ENCODE measurements around the gene ELOVL7. TPM values are rescaled to one million over a fixed set of nuclear protein-coding genes. Genes with fewer than 3 reads are reported as not detected.
"Not testable (repeated sequence)": the region's sequence is repeated elsewhere in the genome, so short reads cannot be mapped to it uniquely, and the experiment has no call there.

Gene ELOVL7
- total RNA-seq, 1 donor from 2014 or later, result 12.9 TPM

DNA sequence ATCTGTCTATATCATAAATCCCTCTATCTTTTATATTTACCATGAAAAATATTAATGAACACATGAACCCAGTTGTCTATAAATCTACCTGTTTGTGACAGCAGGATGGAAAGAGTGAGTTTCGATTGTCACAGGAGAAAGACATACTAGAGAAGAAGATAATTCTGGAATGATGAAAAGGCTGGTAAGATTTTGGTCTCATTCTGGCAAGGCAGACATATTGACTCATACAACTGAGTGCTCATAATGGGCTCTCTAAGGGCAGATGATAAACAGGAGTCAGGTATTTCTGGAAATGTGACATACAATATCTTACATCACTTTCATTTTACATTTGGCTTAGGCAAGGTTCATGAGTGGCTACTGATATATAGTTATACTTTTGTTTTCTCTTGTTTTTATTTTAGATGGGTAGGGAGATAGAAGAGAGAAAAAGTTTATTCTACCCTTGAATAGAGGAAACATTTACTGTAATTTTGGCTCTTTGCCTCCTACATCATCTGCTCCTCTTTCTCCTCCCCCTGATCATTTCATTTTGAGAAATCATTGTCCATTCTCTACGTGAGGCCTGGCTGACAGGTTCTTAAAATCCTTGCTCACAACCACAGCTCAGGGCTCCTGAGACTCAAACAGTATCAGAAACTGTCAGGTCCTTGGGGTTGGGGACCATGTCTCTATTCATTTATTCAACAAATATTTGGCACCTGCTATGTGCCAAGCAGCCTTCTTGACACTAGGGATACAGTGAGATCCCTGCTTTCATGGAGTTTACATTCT lies 14.4 kb downstream of the ELOVL7 start:
- DNase-seq, result no peak

DNA sequence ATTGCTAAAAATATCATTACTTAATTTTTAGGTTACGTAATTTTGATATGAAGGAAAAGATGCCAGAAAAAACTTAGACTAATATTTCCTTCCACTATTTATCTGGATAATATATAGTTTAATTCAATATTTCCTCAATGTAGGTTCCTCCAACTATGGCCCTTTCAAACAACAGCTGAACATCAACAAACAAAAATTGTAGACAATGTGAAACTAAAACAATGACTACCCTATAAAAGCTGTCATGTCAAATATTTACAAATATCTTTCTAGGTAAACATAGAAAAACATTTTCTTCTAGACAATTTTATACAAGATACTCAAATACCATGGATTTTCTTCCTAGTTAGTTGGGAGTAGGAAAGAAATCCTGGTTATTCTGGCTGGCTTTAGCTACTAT lies 16.9 kb downstream of the ELOVL7 start:
- no peak for DNase-seq

DNA sequence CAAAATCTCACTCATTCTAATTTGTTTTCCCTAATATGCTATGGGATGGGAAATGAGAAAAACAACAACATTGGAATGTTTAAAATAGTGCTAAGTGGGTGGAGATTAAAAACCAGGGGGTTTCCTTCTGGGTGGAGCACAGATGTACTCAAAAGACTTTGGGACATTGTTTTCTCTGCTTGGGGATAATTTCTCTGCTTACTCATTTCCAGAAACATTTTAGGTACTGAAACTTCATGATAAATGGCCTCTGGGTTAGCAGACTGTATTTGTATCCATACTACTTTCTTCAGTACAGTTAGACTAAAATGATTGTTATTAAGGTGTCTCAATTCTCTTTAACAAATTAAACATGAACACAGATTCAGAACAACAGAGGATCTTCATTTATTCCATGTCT lies 17.4 kb downstream of the ELOVL7 start:
- no peak for DNase-seq

DNA sequence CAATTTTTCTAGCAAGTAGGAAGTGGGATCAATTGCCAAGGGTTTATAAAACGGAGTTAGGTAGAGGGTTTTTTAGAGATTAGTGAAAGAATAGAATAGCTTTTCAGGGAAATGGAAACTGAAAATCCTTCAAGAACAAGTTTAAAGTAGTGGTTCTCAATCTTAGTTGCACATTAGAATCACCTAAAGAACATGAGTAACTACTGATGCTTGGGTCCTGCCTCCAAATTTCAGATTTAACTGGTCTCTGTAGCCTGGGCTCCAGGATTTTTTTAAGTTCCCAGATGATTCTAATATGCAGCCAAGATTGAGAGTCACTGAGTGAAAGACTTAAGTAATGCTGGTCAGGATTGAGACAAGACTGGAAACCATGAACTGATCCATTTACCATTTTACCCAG lies 20.5 kb downstream of the ELOVL7 start:
- DNase-seq, result no peak

DNA sequence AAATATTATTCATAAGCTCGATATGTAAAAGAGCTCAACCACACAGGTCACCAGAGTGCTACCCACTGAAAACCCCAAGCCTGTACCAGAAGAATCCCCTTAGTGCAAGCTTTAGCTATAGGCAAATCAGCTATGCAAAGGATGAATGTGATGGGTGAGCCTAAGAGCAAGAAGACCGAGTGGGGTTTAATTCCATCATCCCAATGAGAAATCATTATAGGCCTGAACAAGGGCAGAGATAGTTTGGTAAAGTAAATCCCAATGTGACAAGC lies 21.8 kb downstream of the ELOVL7 start:
- DNase-seq, result no peak

DNA sequence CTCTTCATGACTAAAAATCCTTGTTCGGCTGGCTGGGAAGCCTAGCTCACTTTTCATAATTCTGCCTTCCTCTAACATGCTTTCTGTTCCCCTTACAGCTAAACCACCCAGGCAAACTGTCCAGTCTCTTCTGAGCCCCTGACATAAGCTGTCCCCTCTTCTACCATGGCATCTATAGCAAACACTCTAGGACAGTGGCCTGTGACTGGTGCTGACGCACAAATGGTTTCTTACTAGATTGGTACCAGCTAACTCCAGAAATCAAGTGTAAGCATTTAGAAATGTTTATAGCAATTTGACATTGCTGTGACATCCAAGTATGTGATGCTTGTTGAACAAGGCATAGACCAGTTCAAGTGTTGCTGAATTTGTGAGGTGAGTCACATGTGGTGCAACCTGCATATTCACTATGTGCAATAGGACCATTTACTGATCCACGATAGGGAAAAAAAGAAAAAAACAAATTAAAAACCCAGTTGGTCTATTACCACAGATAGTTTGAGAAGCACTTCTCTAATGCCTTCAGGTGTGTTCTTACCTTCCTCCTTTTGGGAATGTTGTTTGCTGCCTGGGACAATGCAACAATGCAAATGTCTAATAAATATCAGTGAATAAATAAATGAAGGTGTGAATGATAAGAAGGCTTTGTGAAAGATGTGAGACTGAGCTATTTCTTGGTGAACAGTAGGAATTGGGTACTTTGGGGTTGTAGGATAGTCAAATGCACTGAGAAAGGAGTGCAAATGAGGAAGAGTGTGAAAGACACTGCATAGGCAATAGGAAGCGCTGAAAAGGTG lies 22.4 kb downstream of the ELOVL7 start:
- no peak for DNase-seq

DNA sequence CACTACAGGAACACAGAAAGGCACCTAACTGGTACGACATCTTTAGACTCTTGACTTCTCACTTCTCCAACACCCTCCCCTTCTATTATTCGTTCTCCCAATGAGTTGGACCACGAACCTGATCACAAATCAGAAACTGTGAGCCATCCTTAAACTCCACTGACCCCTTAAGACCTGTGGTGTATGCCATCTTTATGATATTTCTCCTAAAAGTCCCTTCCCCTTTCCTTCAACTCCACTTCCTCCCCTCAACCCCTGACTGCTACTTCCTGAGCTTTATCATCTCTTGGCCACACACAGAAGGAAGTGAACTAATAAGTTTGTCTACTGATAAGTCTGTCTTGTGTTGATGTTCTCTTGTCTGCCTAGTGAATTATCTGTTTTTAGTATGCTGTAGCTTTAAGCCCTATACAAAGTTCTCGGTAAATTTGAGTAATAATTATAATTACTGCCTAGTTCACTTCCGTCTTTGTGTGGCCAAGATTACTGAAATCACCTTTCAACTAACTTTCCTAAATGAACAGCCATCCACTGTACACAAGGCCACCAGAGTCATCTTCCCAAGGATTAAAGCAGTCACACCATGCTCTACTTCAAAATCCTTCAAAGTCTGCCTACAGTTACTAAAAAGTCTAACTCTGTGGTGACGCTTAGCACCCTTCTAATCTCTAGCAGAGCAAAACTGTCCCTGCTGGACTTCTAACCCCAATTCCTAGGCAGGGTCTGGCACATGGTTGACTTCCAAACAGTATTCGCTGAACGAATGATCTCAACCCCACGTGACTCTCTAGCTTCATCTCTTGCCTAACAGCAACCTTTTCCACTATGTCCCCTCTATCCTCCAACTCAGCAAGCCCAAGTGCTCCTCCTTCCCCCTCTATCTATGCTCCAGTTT lies 23.2 kb downstream of the ELOVL7 start:
- DNase-seq, result no peak

DNA sequence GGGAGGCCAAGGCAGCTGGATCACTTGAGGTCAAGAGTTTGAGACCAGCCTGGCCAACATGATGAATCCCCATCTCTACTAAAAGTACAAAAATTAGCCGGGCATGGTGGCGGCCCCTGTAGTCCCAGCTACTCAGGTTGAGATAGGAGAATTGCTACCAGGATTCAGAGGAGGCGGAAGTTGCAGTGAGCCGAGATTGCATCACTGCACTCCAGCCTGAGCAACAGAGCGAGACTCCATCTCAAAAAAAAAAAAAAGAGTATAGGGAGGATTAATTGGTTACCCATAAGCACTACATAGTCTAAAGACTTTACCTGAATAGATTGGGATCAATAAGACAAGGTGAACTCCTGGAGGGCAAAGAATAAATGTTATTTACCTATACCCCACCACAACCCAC lies 27.9 kb downstream of the ELOVL7 start:
- DNase-seq, result not testable (repeated sequence)

DNA sequence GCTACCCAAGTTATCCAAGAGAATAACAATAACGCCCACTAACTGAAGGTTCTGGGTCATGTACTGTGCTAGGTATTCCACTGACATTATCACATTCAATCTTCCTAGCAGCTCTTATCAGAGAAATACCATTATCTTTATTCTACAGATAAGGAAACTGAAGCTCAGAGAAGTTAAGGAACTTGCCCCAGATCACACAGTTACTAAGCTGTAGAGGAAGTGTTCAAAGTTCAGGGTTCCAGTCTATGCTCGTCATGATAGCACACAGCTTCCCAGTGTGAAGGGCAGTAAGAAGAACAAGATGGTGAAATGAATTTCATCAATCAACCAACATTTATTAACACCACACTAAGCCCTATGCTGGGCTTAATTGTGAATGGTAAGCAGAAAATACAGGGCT lies 29.6 kb downstream of the ELOVL7 start:
- no peak for DNase-seq

DNA sequence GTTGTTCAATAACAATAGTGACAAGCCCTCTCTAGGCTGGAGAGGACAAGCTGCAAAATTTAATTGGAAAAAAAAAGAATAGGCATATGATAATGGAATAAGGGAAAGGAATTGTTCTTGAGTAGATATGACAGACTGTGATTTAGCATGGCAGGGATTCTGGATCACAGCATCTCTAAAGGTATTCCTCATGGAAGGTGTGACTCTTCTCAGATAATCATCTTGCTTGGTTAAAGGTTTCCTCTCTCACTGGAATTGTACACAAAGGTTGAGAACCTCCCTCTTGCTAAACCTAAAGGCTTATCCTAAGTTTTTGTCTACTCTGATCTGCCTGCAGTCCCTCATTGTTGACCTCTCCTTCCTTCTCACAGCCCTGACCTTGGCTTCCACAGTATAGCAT lies 31.6 kb downstream of the ELOVL7 start:
- DNase-seq, result no peak

DNA sequence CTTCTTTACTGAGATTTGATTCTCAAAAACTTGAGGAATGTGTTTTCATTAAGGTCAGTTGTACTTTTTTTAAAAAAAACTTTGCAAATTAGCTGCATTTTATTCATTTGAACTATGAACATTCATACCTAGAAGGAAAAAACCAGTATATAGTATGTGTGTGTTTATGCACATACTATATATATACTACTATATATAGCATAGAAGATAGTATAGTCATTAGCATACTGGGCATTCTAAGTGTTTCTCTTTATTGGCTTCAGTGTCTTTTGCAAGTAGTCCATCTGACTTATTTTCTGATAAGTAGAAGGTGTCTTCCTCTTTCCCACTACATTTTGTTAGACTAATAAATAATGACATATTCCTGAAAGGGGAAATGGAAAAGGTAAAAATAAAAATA lies 33.0 kb downstream of the ELOVL7 start:
- DNase-seq, result no peak

DNA sequence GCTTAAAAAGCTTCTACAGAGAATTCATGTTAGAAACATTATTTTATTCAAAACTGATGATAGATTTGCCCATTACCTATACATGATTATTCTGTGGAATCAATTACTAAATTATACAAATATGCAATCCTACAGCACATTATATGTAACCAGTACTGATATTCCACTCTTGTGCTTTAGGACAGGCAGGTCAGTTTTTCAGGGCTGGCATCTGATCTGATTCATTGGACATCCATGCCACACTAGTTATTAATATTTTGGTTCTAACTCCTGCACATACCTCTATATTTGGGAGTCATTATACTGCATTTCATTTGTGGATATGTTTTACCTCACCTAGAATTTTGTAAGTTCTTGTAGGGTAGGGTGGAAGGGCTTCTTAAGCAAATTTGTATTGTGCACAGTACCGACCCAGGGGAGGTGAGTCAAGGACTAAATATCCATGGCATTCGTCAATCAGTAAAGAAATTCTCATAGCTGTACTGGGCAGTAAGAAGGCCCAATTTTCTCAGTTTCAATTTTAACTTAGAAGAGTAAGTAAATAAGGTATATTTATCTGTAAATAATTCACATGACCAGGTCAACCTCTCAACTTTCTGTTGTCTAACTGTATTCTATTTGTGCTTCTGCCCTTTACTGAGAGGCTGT lies 33.5 kb downstream of the ELOVL7 start:
- no peak for DNase-seq

DNA sequence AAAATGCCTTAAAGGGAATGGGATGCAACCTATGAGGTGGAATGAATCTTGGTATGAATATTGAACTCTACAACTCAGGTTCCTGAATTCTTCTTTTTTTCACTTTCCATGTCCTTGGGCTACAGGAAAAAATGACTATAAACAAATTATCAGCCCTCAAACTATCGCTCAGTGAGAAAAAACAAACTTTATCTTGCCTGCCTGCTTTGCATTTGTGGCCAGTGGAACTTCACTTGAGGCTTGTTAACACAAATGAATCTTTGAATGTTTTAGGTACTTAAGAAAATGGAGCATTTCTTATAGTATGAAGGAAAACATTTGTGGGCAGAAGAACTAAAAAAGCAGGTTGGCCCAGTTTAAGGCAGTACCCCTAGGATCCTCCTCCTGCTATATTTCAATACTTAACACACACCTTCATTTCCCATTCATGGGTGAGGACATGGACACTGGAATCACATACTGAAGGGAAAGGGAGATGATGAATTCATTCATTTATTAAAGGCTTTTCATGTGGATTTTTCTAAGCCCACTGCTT lies 34.1 kb downstream of the ELOVL7 start:
- no peak for DNase-seq

DNA sequence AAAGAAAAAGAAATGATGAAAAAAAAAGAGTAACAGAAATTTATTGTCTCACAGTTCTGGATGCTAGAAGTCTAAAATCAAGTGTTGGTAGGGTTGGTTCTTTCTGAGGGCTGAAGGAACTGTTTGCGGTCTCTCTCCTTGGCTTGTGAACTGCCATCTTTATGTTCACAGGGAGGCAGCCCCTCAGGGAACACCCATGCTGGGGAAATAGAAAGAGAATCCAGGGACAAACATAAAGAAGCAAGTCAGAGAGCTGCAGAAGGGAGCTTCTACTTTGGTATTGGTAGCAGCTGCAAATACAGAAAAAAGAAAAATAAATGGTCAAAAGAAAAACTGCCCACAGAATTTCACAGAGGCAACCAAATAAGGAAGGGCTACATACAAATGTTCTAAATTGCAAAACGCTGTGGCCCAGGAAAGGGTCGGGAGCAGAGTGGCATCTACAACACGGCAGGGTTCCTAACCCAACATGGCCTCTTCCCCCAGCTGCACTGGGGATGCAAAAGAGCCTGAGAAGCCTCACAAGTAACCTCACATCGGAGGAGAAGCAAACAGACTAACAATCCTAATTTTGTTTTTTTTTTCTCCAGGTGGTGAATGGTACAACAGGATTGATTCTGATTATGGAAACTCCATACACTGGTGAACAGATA lies 37.4 kb downstream of the ELOVL7 start:
- DNase-seq, result no peak

DNA sequence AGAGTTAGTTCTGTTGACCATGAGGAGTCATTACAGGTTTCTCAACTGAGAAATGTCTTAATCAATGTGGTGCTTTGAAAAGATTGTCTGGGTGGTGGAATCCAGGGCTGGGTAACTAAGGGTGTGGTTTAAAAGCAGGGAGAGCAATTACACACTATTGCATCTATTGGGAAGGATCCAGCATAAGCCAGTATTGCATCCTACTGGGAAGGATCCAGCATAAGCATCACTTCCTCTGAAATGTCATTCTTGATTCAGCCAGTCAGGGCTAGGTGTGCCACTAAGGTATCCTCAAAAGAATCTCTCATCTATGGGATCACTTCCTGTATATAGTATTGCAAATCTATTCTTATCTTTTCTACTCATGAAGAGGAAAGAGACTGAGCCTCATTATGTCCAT lies 38.6 kb downstream of the ELOVL7 start:
- no peak for DNase-seq

DNA sequence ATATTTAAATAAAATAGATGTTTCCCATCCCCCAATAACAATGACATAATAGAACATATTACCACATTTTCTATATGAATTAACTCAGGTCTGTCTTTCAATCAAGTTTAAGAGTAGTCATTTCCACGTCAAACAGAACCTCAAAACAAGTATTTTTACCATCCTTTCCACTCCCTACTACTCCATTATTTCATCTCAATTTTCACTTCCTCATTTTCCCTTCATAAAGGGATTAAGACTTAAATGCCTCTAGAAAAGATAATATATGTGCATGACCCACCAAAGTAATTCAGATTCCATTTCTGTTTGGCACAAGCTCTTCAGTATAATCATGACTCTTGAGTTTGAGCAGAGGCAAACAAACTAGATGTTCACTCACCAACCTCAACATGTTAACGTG lies 40.4 kb downstream of the ELOVL7 start:
- no peak for DNase-seq

DNA sequence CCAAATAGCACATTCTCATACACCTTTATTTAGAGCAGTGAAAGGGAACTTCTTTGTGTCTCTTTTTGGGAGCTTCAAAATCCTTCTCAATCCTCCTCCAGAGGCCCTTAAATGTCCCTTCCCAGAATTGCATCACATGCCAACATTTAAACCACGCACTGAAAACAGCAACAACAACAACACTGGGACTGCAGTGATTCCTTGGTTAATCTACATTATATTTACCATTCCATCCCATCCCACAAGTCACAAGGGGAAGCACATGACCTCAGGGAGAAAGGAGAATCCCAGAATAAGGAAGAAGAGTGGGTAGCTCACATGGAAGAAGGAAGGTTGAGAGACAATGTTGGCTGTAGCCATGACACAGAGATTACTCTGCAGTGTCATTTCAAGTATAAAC lies 41.1 kb downstream of the ELOVL7 start:
- no peak for DNase-seq

DNA sequence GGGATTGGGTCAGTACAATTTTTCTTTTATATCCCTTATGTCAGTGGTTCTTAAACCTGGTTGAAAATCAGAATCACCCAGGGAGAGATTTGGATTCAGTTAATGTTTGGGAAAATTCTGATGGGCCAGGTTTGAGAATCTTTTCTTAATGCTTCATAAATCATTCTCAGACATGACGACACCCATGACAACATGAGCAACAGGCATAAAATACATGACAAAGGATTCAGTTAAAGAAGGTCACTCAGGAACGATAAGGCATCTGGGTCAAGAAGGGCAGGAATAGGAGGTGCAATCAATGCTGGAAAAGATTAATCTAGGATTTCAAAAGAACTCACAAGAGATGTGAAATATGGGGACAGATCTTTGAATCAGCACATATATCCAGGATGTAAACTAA lies 41.8 kb downstream of the ELOVL7 start:
- DNase-seq, result no peak

DNA sequence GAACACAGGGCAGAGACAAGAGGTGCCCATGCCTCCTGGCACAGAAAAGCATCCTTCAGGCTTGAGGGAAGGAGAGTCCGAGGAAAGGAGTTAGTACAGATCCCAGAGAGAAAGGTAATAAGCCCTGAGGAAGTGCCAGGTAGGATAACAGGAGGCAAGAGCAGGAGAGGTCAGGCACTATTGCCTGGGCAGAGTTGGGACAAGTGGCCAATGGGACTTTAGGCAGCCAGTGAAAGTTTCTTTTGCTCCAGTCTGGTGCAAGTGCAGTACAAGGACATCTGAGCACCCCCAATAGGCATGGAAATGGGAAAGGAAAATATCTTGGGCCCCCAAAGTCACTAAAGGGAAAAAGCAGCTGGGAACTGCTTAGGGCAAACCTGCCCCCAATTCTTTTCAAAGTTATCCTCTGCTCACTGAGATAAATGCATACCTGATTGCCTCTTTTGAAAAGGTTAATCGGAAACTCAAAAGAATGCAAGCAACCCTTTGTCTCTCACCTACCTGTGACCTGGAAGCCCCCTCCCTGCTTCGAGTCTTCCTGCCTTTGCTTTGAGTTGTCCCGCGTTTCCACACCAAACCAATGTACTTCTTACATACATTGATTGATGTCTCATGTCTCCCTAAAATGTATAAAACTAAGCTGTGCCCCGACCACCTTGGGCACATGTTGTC lies 46.5 kb downstream of the ELOVL7 start:
- DNase-seq, result no peak

DNA sequence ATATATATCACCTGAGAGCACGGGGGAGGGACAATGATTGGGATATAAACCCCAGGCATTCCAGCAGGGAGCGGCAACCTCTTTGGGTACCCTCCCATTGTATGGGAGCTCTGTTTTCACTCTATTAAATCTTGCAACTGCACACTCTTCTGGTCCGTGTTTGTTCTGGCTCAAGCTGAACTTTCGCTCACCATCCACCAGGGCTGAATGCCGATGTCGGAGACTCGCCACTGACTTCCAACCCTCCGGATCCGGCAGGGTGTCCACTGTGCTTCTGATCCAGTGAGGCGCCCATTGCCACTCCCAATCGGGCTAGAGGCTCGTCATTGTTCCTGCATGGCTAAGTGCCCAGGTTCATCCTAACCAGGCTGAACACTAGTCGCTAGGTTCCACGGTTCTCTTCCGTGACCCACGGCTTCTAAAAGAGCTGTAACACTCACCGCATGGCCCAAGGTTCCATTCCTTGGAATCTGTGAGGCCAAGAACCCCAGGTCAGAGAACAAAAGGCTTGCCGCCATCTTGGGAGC lies 48.6 kb downstream of the ELOVL7 start:
- not testable (repeated sequence) for DNase-seq

DNA sequence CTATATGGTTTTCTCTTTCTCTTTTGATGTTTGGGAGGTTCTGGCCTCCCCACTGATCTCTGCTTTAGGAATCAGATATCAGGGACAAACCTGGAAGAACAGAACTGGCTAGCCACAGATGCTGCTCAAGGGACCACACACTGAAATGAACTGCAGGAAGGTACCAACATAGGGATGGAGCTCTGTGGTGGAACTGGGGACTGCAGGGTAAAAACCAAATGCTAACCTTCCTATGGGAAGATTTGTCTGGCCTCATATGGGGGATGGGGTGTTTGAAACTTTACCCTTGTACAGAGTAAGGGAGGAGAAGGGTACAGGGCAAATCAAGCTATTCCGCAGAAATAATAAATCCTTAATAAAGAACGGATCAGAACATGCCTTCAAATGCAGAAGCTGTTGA lies 49.4 kb downstream of the ELOVL7 start:
- no peak for DNase-seq

Measured in skin of body (tissue), 2 donors.